H1 (cell line): ENCODE results near the gene ZC3H12C. TPM values are rescaled to one million over a fixed set of nuclear protein-coding genes. Genes with fewer than 3 reads are reported as not detected.
"Not testable (repeated sequence)": the region's sequence is repeated elsewhere in the genome, so short reads cannot be mapped to it uniquely, and the experiment has no call there.

ENCODE experiments used
- CTCF ChIA-PET: fragments of 300-600 bp; sonication (Branson Sonifier 250); formaldehyde crosslinking; loops from one replicate; lab custom pipeline; 2021; ENCODE audit not compliant: partially characterized antibody; lab: Charles Lee
- POLR2A ChIA-PET: fragments of 300-600 bp; sonication (Branson Sonifier 250); formaldehyde crosslinking; loops from one replicate; lab custom pipeline; 2021; ENCODE audit warnings: inconsistent platforms; ENCODE audit not compliant: partially characterized antibody; lab: Charles Lee
- DNase-seq, 2 experiments: peaks; one replicate each; pipeline versions ENCODE4 v3.0.0 to v3.0.0-alpha.2; 2010 to 2022; ENCODE audit warnings: low spot score in 2 of 2, low read depth in 1 of 2, mixed read lengths in 1 of 2
- FAIRE-seq: peaks from 2 replicates; lab custom pipeline; 2011; peaks lifted over from hg19 to GRCh38; lab: Jason Lieb, UNC
- H2AFZ ChIP-seq: 2 replicates; pipeline ENCODE4 v1.8.1; 2012; ENCODE audit warnings: low read length, inconsistent platforms
- H2AK5ac ChIP-seq: 2 replicates; pipeline ENCODE4 v1.6.1; 2013; ENCODE audit warnings: low read depth, low read length
- H2BK120ac ChIP-seq: replicated peaks from 2 replicates; pipeline ENCODE3; 2013; ENCODE audit warnings: low read depth, low read length, inconsistent platforms
- H2BK12ac ChIP-seq: 2 replicates; pipeline ENCODE4 v1.6.1; 2013; ENCODE audit warnings: low read depth, low read length
- H2BK15ac ChIP-seq: 2 replicates; pipeline ENCODE4 v1.6.1; 2013; ENCODE audit warnings: low read length
- H2BK20ac ChIP-seq: 2 replicates; pipeline ENCODE4 v1.6.1; 2013; ENCODE audit warnings: low read length
- H2BK5ac ChIP-seq: 2 replicates; pipeline ENCODE4 v1.6.1; 2013; ENCODE audit warnings: low read depth, low read length
- H3K14ac ChIP-seq: 2 replicates; pipeline ENCODE4 v1.6.1; 2013; ENCODE audit warnings: inconsistent platforms; ENCODE audit not compliant: insufficient read length
- H3K18ac ChIP-seq: 2 replicates; pipeline ENCODE4 v1.6.1; 2013; ENCODE audit warnings: low read length; ENCODE audit errors: extremely low read depth
- H3K23ac ChIP-seq: 2 replicates; pipeline ENCODE4 v1.6.1; 2013; ENCODE audit warnings: inconsistent platforms; ENCODE audit not compliant: insufficient read length
- H3K23me2 ChIP-seq: 2 replicates; pipeline ENCODE4 v1.6.1; 2013; ENCODE audit warnings: low read depth, low read length
- H3K27ac ChIP-seq: 2 replicates; pipeline ENCODE4 v1.6.1; 2011; ENCODE audit warnings: low read depth, low read length, inconsistent platforms
- H3K27me3 ChIP-seq, 4 experiments: replicated peaks in 1 of 4; 1 replicate in 1 of 4; 2 replicates in 3 of 4; pipeline versions ENCODE4 v1.6.1 to v1.8.1; 2011 to 2013; ENCODE audit warnings: low read length in 3 of 4, mild to moderate bottlenecking in 3 of 4, inconsistent platforms in 2 of 4, mixed read lengths in 2 of 4, moderate library complexity in 1 of 4; ENCODE audit not compliant: control insufficient read depth in 3 of 4, insufficient read depth in 3 of 4; ENCODE audit errors: extremely low read depth in 1 of 4
- H3K36me3 ChIP-seq, 4 experiments: 2 replicates each; pipeline versions ENCODE4 v1.6.1 to v1.8.1; 2011 to 2013; ENCODE audit warnings: mild to moderate bottlenecking in 4 of 4, low read length in 3 of 4, moderate library complexity in 2 of 4, control low read depth in 1 of 4, inconsistent platforms in 1 of 4; ENCODE audit not compliant: insufficient read depth in 4 of 4, control insufficient read depth in 2 of 4
- H3K4ac ChIP-seq: replicated peaks from 2 replicates; pipeline ENCODE3; 2013; ENCODE audit warnings: low read length, low read depth, mixed read lengths, inconsistent platforms; ENCODE audit not compliant: insufficient read length
- H3K4me1 ChIP-seq, 4 experiments: replicated peaks in 1 of 4; 1 replicate in 1 of 4; 2 replicates in 3 of 4; pipeline versions ENCODE4 v1.6.1 to v1.8.1; 2011 to 2013; ENCODE audit warnings: low read length in 3 of 4, inconsistent platforms in 2 of 4, mixed read lengths in 1 of 4; ENCODE audit not compliant: insufficient read depth in 4 of 4, control insufficient read depth in 3 of 4
- H3K4me2 ChIP-seq, 2 experiments: 2 replicates each; pipeline versions ENCODE4 v1.6.1 to v1.8.1; 2011 to 2013; ENCODE audit warnings: low read depth in 2 of 2, low read length in 2 of 2, control low read depth in 1 of 2, inconsistent platforms in 1 of 2, mild to moderate bottlenecking in 1 of 2; ENCODE audit not compliant: insufficient read depth in 1 of 2
- H3K4me3 ChIP-seq, 4 experiments: fragments of 200-600, 300-600 bp in 1 of 4; sonication (generic), shearing (Covaris generic), sonication (Bioruptor Twin) in 1 of 4; 2 replicates each; pipeline versions ENCODE4 v1.5.1 to v1.8.1; 2011 to 2016; ENCODE audit warnings: low read length in 4 of 4, low read depth in 3 of 4, control low read depth in 2 of 4, inconsistent platforms in 2 of 4, mild to moderate bottlenecking in 2 of 4, mixed read lengths in 1 of 4, moderate library complexity in 1 of 4; ENCODE audit not compliant: insufficient read depth in 2 of 4; ENCODE audit errors: extremely low read depth in 1 of 4
- H3K56ac ChIP-seq: replicated peaks from 2 replicates; pipeline ENCODE3; 2013; ENCODE audit warnings: low read depth, mild to moderate bottlenecking, mixed read lengths, low read length, inconsistent platforms; ENCODE audit not compliant: insufficient read length
- H3K79me1 ChIP-seq: 2 replicates; pipeline ENCODE4 v1.6.1; 2013; ENCODE audit warnings: low read depth, low read length, control low read depth
- H3K79me2 ChIP-seq, 2 experiments: 2 replicates each; pipeline versions ENCODE4 v1.6.1 to v1.8.1; 2012 to 2013; ENCODE audit warnings: low read length in 2 of 2, mild to moderate bottlenecking in 2 of 2, inconsistent platforms in 1 of 2; ENCODE audit not compliant: insufficient read depth in 2 of 2, control insufficient read depth in 1 of 2
- H3K9ac ChIP-seq, 4 experiments: replicated peaks in 1 of 4; 1 replicate in 1 of 4; 2 replicates in 3 of 4; pipeline versions ENCODE4 v1.6.1 to v1.8.1; 2011 to 2013; ENCODE audit warnings: low read depth in 3 of 4, low read length in 3 of 4, control low read depth in 2 of 4, mild to moderate bottlenecking in 2 of 4, moderate library complexity in 2 of 4, inconsistent platforms in 1 of 4; ENCODE audit errors: extremely low read depth in 1 of 4
- H3K9me3 ChIP-seq, 2 experiments: 2 replicates each; pipeline versions ENCODE4 v1.6.1 to v1.8.1; 2012 to 2013; ENCODE audit warnings: mild to moderate bottlenecking in 2 of 2, moderate library complexity in 2 of 2, control low read depth in 1 of 2, inconsistent platforms in 1 of 2, low read depth in 1 of 2, low read length in 1 of 2, mixed read lengths in 1 of 2; ENCODE audit not compliant: insufficient read depth in 2 of 2
- H4K20me1 ChIP-seq, 2 experiments: replicated peaks in 1 of 2; 2 replicates each; pipeline versions ENCODE3 to v1.8.1; 2011 to 2013; ENCODE audit warnings: inconsistent platforms in 2 of 2, low read length in 2 of 2, mild to moderate bottlenecking in 1 of 2; ENCODE audit not compliant: insufficient read depth in 2 of 2, control insufficient read depth in 1 of 2
- H4K5ac ChIP-seq: 2 replicates; pipeline ENCODE4 v1.6.1; 2013; ENCODE audit warnings: low read length, low read depth, mixed read lengths, inconsistent platforms; ENCODE audit not compliant: insufficient read length
- H4K8ac ChIP-seq: 2 replicates; pipeline ENCODE4 v1.8.0; 2013; ENCODE audit warnings: mild to moderate bottlenecking, moderate library complexity, low read length, inconsistent platforms; ENCODE audit not compliant: insufficient read depth; ENCODE audit errors: extremely low read depth
- H4K91ac ChIP-seq: replicated peaks from 2 replicates; pipeline ENCODE3; 2013; ENCODE audit warnings: low read length, mixed read lengths, inconsistent platforms; ENCODE audit not compliant: insufficient read length
- KDM1A ChIP-seq: fragments of 200-600, 300-600 bp; sonication (generic); IDR thresholded peaks from 2 replicates; pipeline ENCODE4 v1.7.1; 2016; ENCODE audit warnings: mild to moderate bottlenecking, low read length, borderline replicate concordance
- WGBS, 2 experiments: shearing (Covaris generic) in 1 of 2; methylation state at CpG; one replicate each; pipeline versions ENCODE4 v1.1.6 to v1.1.7; 2013 to 2015; ENCODE audit warnings: low lambda C conversion rate in 2 of 2, mixed read lengths in 2 of 2, inconsistent platforms in 1 of 2, low coverage in 1 of 2, missing lambda C conversion rate in 1 of 2; ENCODE audit not compliant: insufficient replicate concordance in 2 of 2, insufficient coverage in 1 of 2, insufficient read length in 1 of 2; ENCODE audit errors: extremely low coverage in 1 of 2, missing lambda C conversion rate in 1 of 2; 5-methylcytosine and 5-hydroxymethylcytosine counted together
- polyA plus RNA-seq, 7 experiments: library from polyadenylated mRNA; depleted of rRNA in 3 of 7; stranded (reverse) in 5 of 7; unstranded in 2 of 7; fragments of >200 nt in 5 of 7; fragments of 200-250 nt in 2 of 7; gene quantifications; 1 replicate in 5 of 7; 2 replicates in 1 of 7; 4 replicates in 1 of 7; pipeline versions ENCODE4 v1.2.1 to v1.2.3, GENCODE V29; 2011 to 2013; ENCODE audit warnings: missing spikeins in 2 of 7, mixed read lengths in 2 of 7
- total RNA-seq: library from RNA; stranded (reverse); fragmentation: NEBNext Ultra II Directional; extraction: Animal tissue kit (Norgen Biotek cat#: 25700); gene quantifications from 2 replicates; pipeline ENCODE4 v1.2.1, GENCODE V29; 2021

ZC3H12C gene
- total and polyA plus RNA-seq, 2 of the 8 experiments (the other 6 are each of a cell fraction or from before 2014, with no cell fraction given), result 2.0 to 2.7 TPM

GRCh38 chr11:110192604-110193282 lies 99.6 kb downstream of the ZC3H12C start:
- H3K9ac ChIP-seq, H3K27ac ChIP-seq, H3K79me2 ChIP-seq, H3K79me1 ChIP-seq, H4K8ac ChIP-seq, H3K4me3 ChIP-seq, H2BK20ac ChIP-seq, POLR2A ChIA-PET, H2AFZ ChIP-seq, H4K20me1 ChIP-seq, H2BK12ac ChIP-seq, H3K23ac ChIP-seq, H3K9me3 ChIP-seq, H3K36me3 ChIP-seq, H3K18ac ChIP-seq, DNase-seq, H2AK5ac ChIP-seq, H3K4me1 ChIP-seq, FAIRE-seq, H3K14ac ChIP-seq, H3K23me2 ChIP-seq, H2BK5ac ChIP-seq, H4K5ac ChIP-seq, H3K4ac ChIP-seq, H3K56ac ChIP-seq, H4K91ac ChIP-seq, H3K4me2 ChIP-seq, H2BK15ac ChIP-seq, H3K27me3 ChIP-seq, H2BK120ac ChIP-seq: not testable (repeated sequence)
- CTCF ChIA-PET, result interaction anchor here (1.8 to 1.9 kb wide), 2 partner anchors 8 to 242 kb away, joined by 4 to 8 read pairs; no protein-coding TSS in a partner anchor
- 93% methylated on average over 4 of the region's 4 CpGs; no CpG with 5 or more reads in 1 of the 2 experiments for WGBS, 2 experiments
- TF ChIP-seq KDM1A, result 0 out of 2 replicates have a peak, but pooled peaks have one; percentile 13
